SH-SY5Y (cell line): ENCODE data around the gene KIF2C.

Experiments
- GATA2 ChIP-seq: IDR thresholded peaks from 2 replicates; pipeline ENCODE4 v1.6.1; 2011; ENCODE audit warnings: mild to moderate bottlenecking, low read depth, low read length
- GATA3 ChIP-seq: IDR thresholded peaks from 2 replicates; pipeline ENCODE4 v1.6.1; 2011; ENCODE audit warnings: low read depth, mild to moderate bottlenecking, low read length, moderate library complexity

KIF2C gene

GRCh38 chr1:44792736-44793502 lies 53.3 kb downstream of the KIF2C start:
- TF ChIP-seq GATA3 (no peak), GATA2 (no peak)

DNA sequence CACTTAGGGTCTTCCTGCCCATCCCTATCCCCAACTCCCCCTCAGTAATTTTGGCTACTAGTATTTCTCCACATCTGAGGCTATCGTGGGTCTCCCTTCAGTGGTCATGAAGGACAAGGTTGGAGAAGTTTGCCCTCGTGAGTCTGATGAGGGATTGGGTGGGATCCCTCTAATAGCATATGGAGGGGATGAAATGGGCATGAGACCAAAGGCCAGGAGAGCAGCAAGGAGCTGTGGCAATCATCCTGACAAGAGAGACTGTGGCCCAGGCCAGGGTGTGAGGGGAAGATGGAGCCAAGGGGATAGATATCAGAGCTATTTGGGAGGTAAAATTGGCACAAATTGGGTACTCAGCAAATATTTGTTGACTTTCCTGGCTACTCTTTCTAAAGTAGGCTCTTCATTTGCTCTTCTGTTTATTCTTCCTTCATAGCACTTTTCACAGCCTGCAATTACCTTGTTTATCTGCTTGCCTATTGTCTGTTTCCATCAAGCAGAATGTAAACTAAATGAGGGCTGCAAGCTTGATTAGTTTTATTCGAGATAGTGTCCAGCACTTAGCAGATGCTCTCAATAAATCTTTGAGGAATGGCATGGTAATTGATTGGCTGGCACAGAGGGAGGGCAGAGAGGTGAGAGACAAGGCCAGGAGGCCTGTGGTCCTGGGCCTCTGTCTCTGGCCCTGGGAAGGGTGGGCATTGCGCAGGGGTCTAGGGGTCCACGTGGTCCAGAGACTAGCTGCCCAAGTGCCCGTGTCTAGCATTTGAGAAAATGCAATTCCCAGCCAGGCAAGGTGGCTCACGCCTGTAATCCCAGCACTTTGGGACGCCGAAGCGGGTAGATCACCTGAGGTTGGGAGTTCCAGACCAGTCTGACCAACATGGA lies 59.1 kb downstream of the KIF2C start:
- TF ChIP-seq GATA3: no peak
- no peak for TF ChIP-seq GATA2

GRCh38 chr1:44799770-44800584 lies 60.3 kb downstream of the KIF2C start, which contains the start of gene PLK3:
PLK3 (plus strand) TSS chr1:44800377; CDS start chr1:44800464, 87 bp downstream.
- no peak for TF ChIP-seq GATA2
- no peak for TF ChIP-seq GATA3

DNA sequence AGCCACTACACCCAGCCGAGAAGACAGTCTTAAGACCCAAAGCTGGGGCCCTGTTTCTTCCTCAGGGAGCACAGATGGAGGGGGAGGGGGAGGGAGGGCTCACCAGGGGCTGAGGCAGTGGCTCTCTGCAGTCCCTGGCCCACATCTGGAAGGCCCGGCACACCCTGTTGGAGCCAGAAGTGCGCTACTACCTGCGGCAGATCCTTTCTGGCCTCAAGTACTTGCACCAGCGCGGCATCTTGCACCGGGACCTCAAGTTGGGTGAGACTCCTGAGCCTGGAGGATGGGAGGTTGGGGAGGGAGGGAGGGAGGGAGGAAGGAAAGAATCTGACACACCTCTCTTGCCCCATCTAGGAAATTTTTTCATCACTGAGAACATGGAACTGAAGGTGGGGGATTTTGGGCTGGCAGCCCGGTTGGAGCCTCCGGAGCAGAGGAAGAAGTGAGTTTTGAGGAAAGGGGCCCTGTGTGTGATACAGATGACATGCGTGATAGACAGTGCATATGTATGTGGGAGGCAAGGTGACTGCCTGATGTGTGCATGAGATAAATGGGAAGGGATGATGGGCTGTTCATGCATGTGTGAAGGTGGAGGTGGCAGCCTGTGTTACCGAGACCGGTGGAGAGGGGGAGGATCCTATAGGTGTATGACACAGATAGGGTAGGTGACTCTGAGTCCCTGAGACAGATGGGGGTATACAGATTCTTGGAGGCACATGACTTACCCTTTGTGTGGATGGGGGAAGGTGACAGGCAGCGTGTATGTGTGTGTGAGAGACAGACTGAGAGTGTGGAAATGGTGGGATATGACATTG lies 62.1 kb downstream of the KIF2C start:
- no peak for TF ChIP-seq GATA3
- TF ChIP-seq GATA2: no peak

GRCh38 chr1:44802306-44803061 lies 62.8 kb downstream of the KIF2C start:
- TF ChIP-seq GATA2 (no peak), GATA3 (no peak)

DNA sequence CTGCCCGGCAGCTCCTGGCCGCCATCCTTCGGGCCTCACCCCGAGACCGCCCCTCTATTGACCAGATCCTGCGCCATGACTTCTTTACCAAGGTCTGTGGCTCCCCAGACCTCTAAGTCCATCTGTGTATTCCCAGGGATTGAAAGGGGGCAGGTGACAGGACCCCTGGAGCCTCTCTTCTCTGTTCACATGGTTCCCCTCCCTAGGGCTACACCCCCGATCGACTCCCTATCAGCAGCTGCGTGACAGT lies 63.4 kb downstream of the KIF2C start:
- TF ChIP-seq GATA3 (no peak), GATA2 (no peak)

GRCh38 chr1:44803312-44804095 lies 63.9 kb downstream of the KIF2C start:
- TF ChIP-seq GATA3 (no peak), GATA2 (no peak)

- TF ChIP-seq GATA3: no peak
- no peak for TF ChIP-seq GATA2
Observed at GRCh38 chr1:44805311-44806024, 65.8 kb downstream of the KIF2C start.

DNA sequence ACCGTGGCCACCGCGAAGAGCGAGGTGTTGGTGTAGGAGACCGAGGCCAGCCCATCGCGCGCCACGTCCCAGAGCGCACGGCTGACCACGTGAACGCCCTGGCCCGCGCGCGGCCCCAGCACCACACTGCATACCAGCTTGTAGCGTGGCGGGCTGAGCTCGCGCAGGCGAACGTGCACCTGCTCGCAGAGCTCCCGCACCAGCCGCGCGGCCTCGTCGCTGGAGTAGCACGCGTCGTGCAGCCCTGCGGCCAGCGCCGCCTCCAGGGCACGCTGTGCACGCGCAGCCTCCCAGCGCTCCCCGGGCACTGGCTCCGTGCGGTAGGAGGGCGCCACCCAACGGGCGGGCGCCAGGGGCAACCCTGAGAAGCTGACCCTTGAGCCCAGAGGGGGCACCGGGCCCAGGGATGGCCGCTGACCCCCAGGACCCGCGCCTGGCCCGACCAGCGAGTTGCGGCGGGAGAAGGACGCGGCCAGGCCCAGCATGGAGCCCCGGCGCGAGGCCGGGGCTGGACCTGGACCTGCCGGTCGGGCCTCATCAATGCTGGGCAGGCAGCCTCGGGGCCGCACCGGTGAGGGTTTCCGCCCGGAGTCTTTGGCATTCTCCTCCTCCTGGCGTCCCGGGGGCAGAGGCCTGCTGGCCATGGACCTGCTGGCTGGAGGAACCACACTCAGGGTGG lies 66.5 kb downstream of the KIF2C start:
- no peak for TF ChIP-seq GATA3
- no peak for TF ChIP-seq GATA2

DNA sequence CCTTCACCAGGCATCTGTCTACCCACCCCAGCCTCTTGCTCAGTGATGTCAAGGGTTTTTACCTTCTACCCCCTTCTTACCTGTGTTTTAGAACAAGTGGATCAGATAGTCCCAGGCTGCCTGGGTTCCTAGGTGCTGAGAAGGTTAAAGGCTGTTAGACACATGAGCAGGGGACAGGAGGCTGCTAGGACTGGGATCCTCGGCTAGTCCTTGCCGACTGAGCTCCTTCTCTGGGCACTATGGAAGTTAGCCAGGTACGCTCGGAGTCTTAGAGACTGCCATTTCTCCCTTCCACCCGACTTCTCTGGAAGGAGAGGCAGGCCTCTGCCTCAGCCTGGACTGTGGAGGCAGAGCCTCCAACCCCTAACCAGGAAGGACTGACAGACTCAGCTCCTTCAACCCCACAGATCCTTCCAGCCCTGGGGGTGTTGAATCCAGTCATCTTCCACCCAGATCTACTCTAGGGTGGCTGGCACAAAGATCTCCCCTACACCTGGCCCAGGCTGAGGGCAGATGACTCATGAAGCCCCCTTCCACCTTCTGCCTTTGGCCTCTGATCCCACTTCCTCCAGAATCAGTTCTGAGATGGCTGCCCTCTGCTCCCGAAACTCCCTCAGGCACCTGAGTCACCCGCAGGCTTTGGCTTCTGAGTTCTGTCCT lies 67.2 kb downstream of the KIF2C start, which contains the start of gene DYNLT4:
DYNLT4 (minus strand) TSS at position 648 of the 660 bp plus-strand sequence. CDS start 683 bp downstream, outside the sequence.
- TF ChIP-seq GATA2 (no peak), GATA3 (no peak)
